ENCODE measurements around the gene POLE. TPM values are rescaled to one million over a fixed set of nuclear protein-coding genes. Genes with fewer than 3 reads are reported as not detected.

Gene POLE
- total and polyA plus RNA-seq, 2 of the 4 experiments (the other 2 are of a cell fraction): 17.2 to 20.7 TPM

GRCh38 chr12:132651444-132652100 lies 35.6 kb downstream of the POLE start:
- Histone ChIP-seq H3K4me2 (ENCODE audit: low read depth, low read length) (no peak overlapping the region), H2AFZ (replicated peaks; ENCODE audit: low read length, poor library complexity) (no peak overlapping the region), H3K9me1 (ENCODE audit: insufficient read depth, low read length) (no peaks in the 10 kb centered on the region), H2AK5ac (ENCODE audit: low read depth, low read length) (no peak overlapping the region), H3K9ac (ENCODE audit: low read depth, low read length) (no peak overlapping the region), H3K18ac (ENCODE audit: low read depth, low read length) (no peak overlapping the region), H3K79me1 (ENCODE audit: low read depth in 1 of 2, low read length in 2 of 2) (no peaks in the 10 kb centered on the region), H3K14ac (replicated peaks; ENCODE audit: low read depth, low read length) (no peak overlapping the region), H4K5ac (ENCODE audit: low read depth, low read length) (no peak overlapping the region), H3K36me3 (ENCODE audit: control insufficient read depth, insufficient read depth, low read length) (peaks cover 21% of the 10 kb centered on the region), H2BK5ac (ENCODE audit: low read depth, low read length, poor library complexity, severe bottlenecking) (no peak overlapping the region), H2BK15ac (ENCODE audit: low read depth, low read length) (no peak overlapping the region), H3K56ac (ENCODE audit: extremely low read depth, insufficient read depth, low read length) (no peak overlapping the region), H3K27me3 (ENCODE audit: control insufficient read depth, insufficient read depth, low read length) (no peaks in the 10 kb centered on the region), H3K23ac (ENCODE audit: low read depth, low read length) (no peak overlapping the region), H3K9me3 (ENCODE audit: control insufficient read depth, insufficient read depth, low read length) (no peaks in the 10 kb centered on the region), H2AK9ac (replicated peaks; ENCODE audit: low read depth, low read length, poor library complexity) (peak overlapping the region; percentile 33), H3K27ac (ENCODE audit: insufficient read depth, low read length) (no peak overlapping the region), H4K91ac (ENCODE audit: insufficient read depth, low read depth, low read length) (no peak overlapping the region), H3K4me1 (ENCODE audit: control insufficient read depth, insufficient read depth, low read length) (no peaks in the 10 kb centered on the region), H2BK120ac (ENCODE audit: low read depth, low read length) (no peak overlapping the region), H4K20me1 (ENCODE audit: insufficient read depth, low read length) (no peaks in the 10 kb centered on the region), H3K4me3 (ENCODE audit: insufficient read depth, low read depth, low read length) (no peak overlapping the region), H2BK20ac (ENCODE audit: low read depth, low read length) (no peak overlapping the region), H4K8ac (ENCODE audit: low read depth in 2 of 2, low read length in 2 of 2) (no peak overlapping the region), H3K4ac (ENCODE audit: low read depth, low read length) (no peak overlapping the region)
- TF ChIP-seq BHLHE40 (IDR thresholded peaks at IDR 0.05; ENCODE audit: low read depth, low read length): no peak
- in situ Hi-C loops (cut with MboI; ENCODE audit: low sequenced_read_pairs) (no loop called here), dilution Hi-C loops (cut with HindIII; ENCODE audit: low sequenced_read_pairs, unreplicated experiment) (no loop called here), intact Hi-C loops (cut with micrococcal nuclease) (no loop called here)
- WGBS, 2 experiments (ENCODE audit: extremely low coverage in 2 of 2, insufficient read length in 1 of 2): no CpG with 5 or more reads among the region's 9 CpGs
- no peak for ATAC-seq (ENCODE audit: low read depth)
- ChIA-PET POLR2A (ENCODE audit: unreplicated experiment) (no interaction called here), CTCF (no interaction called here)
- BruUV-seq (replicated peaks): no TSS peak
- DNase-seq: no peak

Data from IMR-90 (cell line).